ENCODE data around the gene CTTNBP2NL. TPM values are rescaled to one million over a fixed set of nuclear protein-coding genes. Genes with fewer than 3 reads are reported as not detected.
A peak's percentile ranks its signal among the peaks of the same experiment; 100 is the strongest.

CTTNBP2NL gene
- 16.2 TPM for polyA plus RNA-seq (ENCODE audit: insufficient read length)

GRCh38 chr1:112395821-112396652, at the start of gene CTTNBP2NL:
Gene CTTNBP2NL, plus strand, starts transcription at chr1:112396214. Its CDS starts 19,952 bp downstream, at chr1:112416166.
- peak; percentile 98 for DNase-seq

GRCh38 chr1:112346801-112347350, 49.1 kb upstream of the CTTNBP2NL start:
- DNase-seq: no peak

- no peak for DNase-seq
These were observed 39.2 kb upstream of the CTTNBP2NL start for GRCh38 chr1:112356765-112357164.

GRCh38 chr1:112357467-112357866, 38.5 kb upstream of the CTTNBP2NL start:
- DNase-seq: no peak

GRCh38 chr1:112358061-112358770, 37.8 kb upstream of the CTTNBP2NL start:
- no peak for DNase-seq

- DNase-seq: peak; percentile 19
These were observed 37.1 kb upstream of the CTTNBP2NL start for GRCh38 chr1:112358798-112359408.

- peak; percentile 19 for DNase-seq
These were observed 35.9 kb upstream of the CTTNBP2NL start for GRCh38 chr1:112359961-112360767.

GRCh38 chr1:112363636-112364035, 32.4 kb upstream of the CTTNBP2NL start:
- DNase-seq: no peak

GRCh38 chr1:112368198-112368597, 27.8 kb upstream of the CTTNBP2NL start:
- DNase-seq: no peak

- peak; percentile 78 for DNase-seq
These were observed 26.4 kb upstream of the CTTNBP2NL start for GRCh38 chr1:112369392-112370285.

GRCh38 chr1:112370996-112371395, 25.0 kb upstream of the CTTNBP2NL start:
- DNase-seq: no peak

- DNase-seq: no peak
These were observed 24.2 kb upstream of the CTTNBP2NL start for GRCh38 chr1:112371775-112372174.

- DNase-seq: no peak
These were observed 22.2 kb upstream of the CTTNBP2NL start for GRCh38 chr1:112373806-112374205.

GRCh38 chr1:112375701-112376100, 20.3 kb upstream of the CTTNBP2NL start:
- no peak for DNase-seq

GRCh38 chr1:112380356-112380755, 15.7 kb upstream of the CTTNBP2NL start:
- no peak for DNase-seq

- no peak for DNase-seq
These were observed 14.5 kb upstream of the CTTNBP2NL start for GRCh38 chr1:112381324-112382076.

GRCh38 chr1:112383759-112384370, 12.1 kb upstream of the CTTNBP2NL start:
- no peak for DNase-seq

GRCh38 chr1:112386024-112386723, 9.8 kb upstream of the CTTNBP2NL start:
- DNase-seq: no peak

- DNase-seq: no peak
These were observed 9.2 kb upstream of the CTTNBP2NL start for GRCh38 chr1:112386731-112387346.
